HCT116 (cell line): Measurements from ENCODE around the gene VARS1. TPM values are rescaled to one million over a fixed set of nuclear protein-coding genes. Genes with fewer than 3 reads are reported as not detected.
A peak's percentile ranks its signal among the peaks of the same experiment; 100 is the strongest.

Source experiments
- ATAC-seq: fragments of 200-7000 bp; cut with Tn5 transposase; 2 replicates; pipeline ENCODE4 v1.9.1; 2020; ENCODE audit warnings: mild to moderate bottlenecking, moderate library complexity
- Bru-seq: library from RNA; stranded (reverse); fragments of 400-500 nt; gene quantifications from one replicate; lab custom pipeline; 2021; lab: Mats Ljungman, UMichigan
- BruChase-seq, 2 experiments: library from RNA; stranded (reverse); fragments of 400-500 nt; gene quantifications; one replicate each; lab custom pipeline; 2021; lab: Mats Ljungman, UMichigan
- BruUV-seq: library from RNA; stranded (reverse); fragments of 400-500 nt; replicated peaks from 2 replicates; lab custom pipeline; 2021; lab: Mats Ljungman, UMichigan
- CTCF ChIA-PET: fragments of 300-600 bp; sonication (Branson Sonifier 250); formaldehyde crosslinking; loops from one replicate; lab custom pipeline; 2021; ENCODE audit warnings: antibody characterized with exemption; lab: Charles Lee
- POLR2A ChIA-PET: fragments of 300-600, 350-600 bp; sonication (Branson Sonifier 250); formaldehyde crosslinking; loops from one replicate; lab custom pipeline; 2021; ENCODE audit warnings: antibody characterized with exemption; lab: Charles Lee
- RAD21 ChIA-PET, 2 experiments: fragments of 300-600 bp; sonication (Branson Sonifier 250); formaldehyde crosslinking; loops; one replicate each; lab custom pipeline; 2023; ENCODE audit warnings: low total read pairs in 2 of 2; ENCODE audit not compliant: uncharacterized antibody in 2 of 2, unreplicated experiment in 2 of 2, low non-redundant PET in 1 of 2; lab: Charles Lee
- DNase-seq: peaks from one replicate; pipeline ENCODE4 v3.0.0-alpha.2; 2010; ENCODE audit warnings: low read depth, low spot score
- H2AFZ ChIP-seq: fragments of 200-600 bp; shearing (Covaris generic), sonication (generic); 2 replicates; pipeline ENCODE4 v1.6.1; 2017; ENCODE audit warnings: low read depth, mixed run types, mixed read lengths, antibody characterized with exemption, low read length; ENCODE audit not compliant: poor library complexity, severe bottlenecking
- H3K27ac ChIP-seq: 2 replicates; pipeline ENCODE4 v1.5.1; 2012; ENCODE audit warnings: low read depth, low read length
- H3K27me3 ChIP-seq: fragments of 200-600 bp; sonication (generic); 2 replicates; pipeline ENCODE4 v1.6.1; 2016; ENCODE audit warnings: mixed run types, low read length, mixed read lengths; ENCODE audit not compliant: insufficient read depth
- H3K36me3 ChIP-seq, 2 experiments: fragments of 200-500 bp in 1 of 2; fragments of 200-600 bp in 1 of 2; sonication (Bioruptor generic) in 1 of 2; sonication (generic) in 1 of 2; 2 replicates each; pipeline versions ENCODE4 v1.5.1 to v1.6.1; 2014 to 2016; ENCODE audit warnings: low read length in 2 of 2, inconsistent platforms in 1 of 2, mixed read lengths in 1 of 2, mixed run types in 1 of 2; ENCODE audit not compliant: insufficient read depth in 2 of 2, control insufficient read depth in 1 of 2
- H3K4me1 ChIP-seq, 2 experiments: fragments of 200-600 bp in 1 of 2; sonication (generic) in 1 of 2; 2 replicates each; pipeline versions ENCODE4 v1.5.1 to v1.6.1; 2012 to 2017; ENCODE audit warnings: low read length in 2 of 2, inconsistent platforms in 1 of 2, mild to moderate bottlenecking in 1 of 2, mixed read lengths in 1 of 2, mixed run types in 1 of 2, moderate library complexity in 1 of 2; ENCODE audit not compliant: insufficient read depth in 2 of 2, control insufficient read depth in 1 of 2
- H3K4me2 ChIP-seq: fragments of 200-600 bp; sonication (generic); 2 replicates; pipeline ENCODE4 v1.6.1; 2017; ENCODE audit warnings: mixed run types, low read length, mixed read lengths
- H3K4me3 ChIP-seq, 2 experiments: fragments of 200-600 bp in 1 of 2; sonication (generic) in 1 of 2; replicated peaks in 1 of 2; 2 replicates each; pipeline ENCODE4 v1.5.1; 2011 to 2016; ENCODE audit warnings: low read length in 2 of 2, control low read depth in 1 of 2, low read depth in 1 of 2, mild to moderate bottlenecking in 1 of 2, mixed read lengths in 1 of 2, mixed run types in 1 of 2
- H3K79me2 ChIP-seq: fragments of 200-600 bp; sonication (generic); 2 replicates; pipeline ENCODE4 v1.6.1; 2017; ENCODE audit warnings: mild to moderate bottlenecking, mixed run types, low read length, moderate library complexity, mixed read lengths; ENCODE audit not compliant: insufficient read depth
- H3K9ac ChIP-seq: fragments of 200-600 bp; sonication (generic); 2 replicates; pipeline ENCODE4 v1.6.1; 2016; ENCODE audit warnings: low read length, mixed read lengths
- H3K9me2 ChIP-seq: fragments of 200-600 bp; sonication (generic), shearing (Covaris generic); 2 replicates; pipeline ENCODE4 v1.6.1; 2017; ENCODE audit warnings: mixed run types, mild to moderate bottlenecking, moderate library complexity; ENCODE audit not compliant: insufficient read depth
- H3K9me3 ChIP-seq, 2 experiments: fragments of 200-500 bp in 1 of 2; fragments of 200-600 bp in 1 of 2; sonication (Bioruptor generic) in 1 of 2; sonication (generic) in 1 of 2; 2 replicates each; pipeline ENCODE4 v1.6.1; 2014 to 2017; ENCODE audit warnings: low read length in 2 of 2, mixed read lengths in 2 of 2, inconsistent platforms in 1 of 2, low read depth in 1 of 2, mild to moderate bottlenecking in 1 of 2, mixed run types in 1 of 2, moderate library complexity in 1 of 2; ENCODE audit not compliant: control insufficient read depth in 1 of 2, insufficient read depth in 1 of 2
- H4K20me1 ChIP-seq: fragments of 200-600 bp; sonication (generic), shearing (Covaris generic); 2 replicates; pipeline ENCODE4 v1.6.1; 2017; ENCODE audit warnings: mixed run types, mild to moderate bottlenecking, moderate library complexity; ENCODE audit not compliant: insufficient read depth
- CBX3 ChIP-seq: IDR thresholded peaks from 2 replicates; pipeline ENCODE4 v1.6.1; 2012; ENCODE audit warnings: low read depth
- CEBPB ChIP-seq: IDR thresholded peaks from 2 replicates; pipeline ENCODE4 v1.6.1; 2012; ENCODE audit warnings: low read depth
- EGR1 ChIP-seq: IDR thresholded peaks from 2 replicates; pipeline ENCODE4 v1.6.1; 2012; ENCODE audit warnings: low read depth
- ELF1 ChIP-seq: IDR thresholded peaks from 2 replicates; pipeline ENCODE4 v1.6.1; 2012; ENCODE audit warnings: low read depth, borderline replicate concordance
- EZH2phosphoT487 ChIP-seq: fragments of 200-600 bp; IDR thresholded peaks from 2 replicates; pipeline ENCODE4 v1.6.1; 2018; ENCODE audit warnings: antibody characterized with exemption, borderline replicate concordance
- FOSL1 ChIP-seq: IDR thresholded peaks from 2 replicates; pipeline ENCODE4 v1.6.1; 2012; ENCODE audit warnings: low read depth
- POLR2A ChIP-seq: IDR thresholded peaks from 2 replicates; pipeline ENCODE4 v1.7.0; 2011; ENCODE audit warnings: borderline replicate concordance; ENCODE audit not compliant: insufficient read depth, insufficient read length; ENCODE audit errors: extremely low read depth
- POLR2AphosphoS5 ChIP-seq: IDR thresholded peaks from 2 replicates; pipeline ENCODE4 v1.6.1; 2011; ENCODE audit warnings: mild to moderate bottlenecking, low read depth, low read length, moderate library complexity
- RAD21 ChIP-seq: IDR thresholded peaks from 2 replicates; pipeline ENCODE4 v1.6.1; 2012; ENCODE audit warnings: low read depth, mild to moderate bottlenecking
- SIN3A ChIP-seq: IDR thresholded peaks from 2 replicates; pipeline ENCODE4 v1.6.1; 2012; ENCODE audit warnings: low read depth
- SP1 ChIP-seq: IDR thresholded peaks from 2 replicates; pipeline ENCODE4 v1.6.1; 2012; ENCODE audit warnings: low read depth
- TCF7L2 ChIP-seq: IDR thresholded peaks from 2 replicates; pipeline ENCODE4 v1.7.0; 2011; ENCODE audit warnings: borderline replicate concordance, inconsistent platforms; ENCODE audit not compliant: insufficient read depth, insufficient read length; ENCODE audit errors: extremely low read depth
- YY1 ChIP-seq: IDR thresholded peaks from 2 replicates; pipeline ENCODE4 v1.6.1; 2011; ENCODE audit warnings: low read length, low read depth, moderate library complexity, mild to moderate bottlenecking; ENCODE audit not compliant: insufficient replicate concordance; ENCODE audit errors: extremely low read depth
- ZFX ChIP-seq: fragments of 450-650 bp; IDR thresholded peaks from 2 replicates; pipeline ENCODE4 v1.6.1; 2017
- intact Hi-C: fragments of 100-400 bp; cut with micrococcal nuclease; formaldehyde crosslinking; loops from 2 replicates; pipeline ENCODE4 v1.10.0; 2022
- long read RNA-seq: library from polyadenylated mRNA; unstranded; transcript quantifications from one replicate; pipeline ENCODE4 v2.0.0, GENCODE V29; 2021; ENCODE audit not compliant: unreplicated experiment
- polyA plus RNA-seq: library from polyadenylated mRNA; unstranded; fragments of >200 nt; gene quantifications from 2 replicates; pipeline ENCODE4 v1.2.1, GENCODE V29; 2012; ENCODE audit warnings: missing spikeins
- total RNA-seq: library from RNA; stranded (reverse); gene quantifications from one replicate; pipeline ENCODE4 v1.2.1, GENCODE V29; 2021; ENCODE audit not compliant: unreplicated experiment
- TF ChIP-seq, protein P1 (sequence below): IDR thresholded peaks from 2 replicates; pipeline ENCODE4 v1.6.1; 2011; ENCODE audit warnings: mild to moderate bottlenecking, low read length, moderate library complexity; ENCODE audit not compliant: insufficient replicate concordance; ENCODE audit errors: extremely low read depth
- TF ChIP-seq, protein P2 (sequence below): IDR thresholded peaks from 2 replicates; pipeline ENCODE4 v1.6.1; 2012
- TF ChIP-seq, protein P3 (sequence below), 3 experiments: fragments of 200-600 bp in 1 of 3; sonication (generic) in 1 of 3; IDR thresholded peaks in 2 of 3; conservative IDR thresholded peaks in 1 of 3; 2 replicates each; pipeline ENCODE4 v1.5.1; 2012 to 2017; ENCODE audit warnings: low read depth in 2 of 3, low read length in 2 of 3, antibody characterized with exemption in 1 of 3, borderline replicate concordance in 1 of 3, control low read depth in 1 of 3, mild to moderate bottlenecking in 1 of 3, mixed read lengths in 1 of 3, mixed run types in 1 of 3, moderate library complexity in 1 of 3; ENCODE audit not compliant: insufficient read depth in 1 of 3

Gene VARS1
- total RNA-seq (254 TPM), Bru-seq, nascent RNA (percentile 83 among the genes with signal in this experiment), BruChase-seq, experiment 1, labeled RNA remaining after a 6-hour chase (percentile 96 among the genes with signal in this experiment), BruChase-seq, experiment 2, labeled RNA remaining after a 2-hour chase (percentile 91 among the genes with signal in this experiment)
- 165 and 178 TPM in 2 replicates for polyA plus RNA-seq
- long read RNA-seq, full-length matches to known transcripts = 60 of 603 reads
- long read RNA-seq, partial matches to known transcripts = 457 of 603 reads
- long read RNA-seq, other reads (novel, unspliced or antisense) = 86 of 603 reads

DNA sequence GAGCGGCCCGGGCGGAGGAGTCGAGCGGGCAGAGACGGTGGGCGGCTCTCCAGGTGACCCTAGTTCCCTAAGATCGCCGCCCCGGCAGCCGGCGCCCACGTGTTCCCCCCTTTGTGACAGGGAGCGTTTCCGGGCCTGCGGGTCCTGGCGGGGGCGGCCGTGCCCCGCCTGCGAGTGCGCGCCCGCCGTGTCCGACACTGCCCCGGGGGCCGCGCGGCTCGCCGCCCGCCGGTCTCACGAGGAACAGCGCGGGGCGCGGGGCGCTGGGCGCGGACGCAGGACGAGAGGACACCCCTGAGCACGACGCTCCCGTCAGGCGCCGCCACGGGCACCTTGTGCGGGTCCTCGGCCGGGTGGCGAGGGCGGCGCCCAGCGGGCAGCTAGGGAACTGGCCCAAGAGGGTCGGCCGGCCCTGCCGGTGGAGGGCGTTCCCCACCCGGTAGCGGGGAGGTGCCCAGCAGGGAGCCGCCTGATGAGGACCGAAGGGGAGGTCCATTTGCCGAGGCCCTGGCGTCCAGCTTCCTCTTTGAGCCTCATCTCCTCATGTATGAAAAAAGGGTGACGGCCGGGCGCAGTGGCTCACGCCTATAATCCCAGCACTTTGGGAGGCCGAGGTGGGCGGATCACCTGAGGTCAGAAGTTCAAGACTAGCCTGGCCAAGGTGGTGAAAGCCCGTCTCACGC lies at the start of gene VARS1:
Gene VARS1, minus strand, starts transcription at position 137 of the 683 bp plus-strand sequence. CDS start 535 bp downstream, outside the sequence.
- Histone ChIP-seq H3K9me3 (no peaks in the 10 kb centered on the region), H3K4me1 (peaks cover 24 to 45% of the 10 kb centered on the region in 2 experiments), H3K27ac (peak within 1 kb of the TSS; percentile 98), H3K79me2 (peaks cover 46% of the 10 kb centered on the region), H3K4me2 (peak within 1 kb of the TSS; percentile 99), H4K20me1 (no peaks in the 10 kb centered on the region), H2AFZ (no peak within 1 kb of the TSS), H3K36me3 (peaks cover 5 to 15% of the 10 kb centered on the region in 2 experiments; a peak in 3 of 4 replicates), H3K4me3 (peak within 1 kb of the TSS; percentile 70 to 93), H3K27me3 (no peaks in the 10 kb centered on the region)
- ChIA-PET RAD21 (interaction anchor here in 1 of 2 experiments (1.6 kb wide), 1 partner anchor 31 kb away, joined by 5 read pairs; the partner anchor contains the start of gene HSPA1B), CTCF (interaction anchor here (0.7 to 1.8 kb wide), 7 partner anchors 11 to 127 kb away, joined by 3 to 16 read pairs (median 3); partner anchors contain the start of genes HSPA1B, LSM2 and VWA7)
- peak; percentile 80 for ATAC-seq
- intact Hi-C loops = loop anchor here (1.0 kb wide), 1 partner anchor 32 kb away; the partner anchor contains the start of gene HSPA1B
- DNase-seq = peak; percentile 82
- BruUV-seq = no TSS peak
- TF ChIP-seq ELF1 (no peak), POLR2AphosphoS5 (peak; percentile 63), FOSL1 (no peak), CBX3 (0 out of 2 replicates have a peak, but pooled peaks have one; percentile 29), RAD21 (peak; percentile 92), EGR1 (peak; percentile 59), POLR2A (no peak), CEBPB (no peak), YY1 (peak; percentile 49), TCF7L2 (no peak), ZFX (peak; percentile 23; the same call in 1 of the 2 replicates), EZH2phosphoT487 (no peak), SP1 (peak; percentile 47; the same call in 1 of the 2 replicates), SIN3A (peak; percentile 84)
- TF ChIP-seq, protein P1, sequence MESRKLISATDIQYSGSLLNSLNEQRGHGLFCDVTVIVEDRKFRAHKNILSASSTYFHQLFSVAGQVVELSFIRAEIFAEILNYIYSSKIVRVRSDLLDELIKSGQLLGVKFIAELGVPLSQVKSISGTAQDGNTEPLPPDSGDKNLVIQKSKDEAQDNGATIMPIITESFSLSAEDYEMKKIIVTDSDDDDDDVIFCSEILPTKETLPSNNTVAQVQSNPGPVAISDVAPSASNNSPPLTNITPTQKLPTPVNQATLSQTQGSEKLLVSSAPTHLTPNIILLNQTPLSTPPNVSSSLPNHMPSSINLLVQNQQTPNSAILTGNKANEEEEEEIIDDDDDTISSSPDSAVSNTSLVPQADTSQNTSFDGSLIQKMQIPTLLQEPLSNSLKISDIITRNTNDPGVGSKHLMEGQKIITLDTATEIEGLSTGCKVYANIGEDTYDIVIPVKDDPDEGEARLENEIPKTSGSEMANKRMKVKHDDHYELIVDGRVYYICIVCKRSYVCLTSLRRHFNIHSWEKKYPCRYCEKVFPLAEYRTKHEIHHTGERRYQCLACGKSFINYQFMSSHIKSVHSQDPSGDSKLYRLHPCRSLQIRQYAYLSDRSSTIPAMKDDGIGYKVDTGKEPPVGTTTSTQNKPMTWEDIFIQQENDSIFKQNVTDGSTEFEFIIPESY = no peak
- TF ChIP-seq, protein P2, sequence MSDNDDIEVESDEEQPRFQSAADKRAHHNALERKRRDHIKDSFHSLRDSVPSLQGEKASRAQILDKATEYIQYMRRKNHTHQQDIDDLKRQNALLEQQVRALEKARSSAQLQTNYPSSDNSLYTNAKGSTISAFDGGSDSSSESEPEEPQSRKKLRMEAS = peak; percentile 96
- TF ChIP-seq, protein P3, sequence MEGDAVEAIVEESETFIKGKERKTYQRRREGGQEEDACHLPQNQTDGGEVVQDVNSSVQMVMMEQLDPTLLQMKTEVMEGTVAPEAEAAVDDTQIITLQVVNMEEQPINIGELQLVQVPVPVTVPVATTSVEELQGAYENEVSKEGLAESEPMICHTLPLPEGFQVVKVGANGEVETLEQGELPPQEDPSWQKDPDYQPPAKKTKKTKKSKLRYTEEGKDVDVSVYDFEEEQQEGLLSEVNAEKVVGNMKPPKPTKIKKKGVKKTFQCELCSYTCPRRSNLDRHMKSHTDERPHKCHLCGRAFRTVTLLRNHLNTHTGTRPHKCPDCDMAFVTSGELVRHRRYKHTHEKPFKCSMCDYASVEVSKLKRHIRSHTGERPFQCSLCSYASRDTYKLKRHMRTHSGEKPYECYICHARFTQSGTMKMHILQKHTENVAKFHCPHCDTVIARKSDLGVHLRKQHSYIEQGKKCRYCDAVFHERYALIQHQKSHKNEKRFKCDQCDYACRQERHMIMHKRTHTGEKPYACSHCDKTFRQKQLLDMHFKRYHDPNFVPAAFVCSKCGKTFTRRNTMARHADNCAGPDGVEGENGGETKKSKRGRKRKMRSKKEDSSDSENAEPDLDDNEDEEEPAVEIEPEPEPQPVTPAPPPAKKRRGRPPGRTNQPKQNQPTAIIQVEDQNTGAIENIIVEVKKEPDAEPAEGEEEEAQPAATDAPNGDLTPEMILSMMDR (IDR thresholded peaks at IDR 0.05 in 2 of 3, conservative IDR thresholded peaks at IDR 0.05 in 1 of 3; ENCODE audit: borderline replicate concordance in 1 of 3, insufficient read depth in 1 of 3, low read depth in 2 of 3, low read length in 2 of 3) = peak; percentile 56 to 98 (median 82)
- TF ChIP-seq, all 23 proteins: peak for 10
- Histone ChIP-seq H3K9me2 (no peaks in the 10 kb centered on the region), H3K9ac (peak within 1 kb of the TSS; percentile 97)
- POLR2A ChIA-PET = interaction anchor here (0.6 to 2.4 kb wide), 8 partner anchors 10 to 93 kb away, joined by 4 to 19 read pairs (median 5); partner anchors contain the start of genes ABHD16A, HSPA1B, LSM2 and NEU1
